ENCODE results near the gene IDE.

- TF ChIP-seq POLR2A (IDR thresholded peaks at IDR 0.05) (no peak), POLR2AphosphoS5 (IDR thresholded peaks at IDR 0.05) (no peak)
Measured at GRCh38 chr10:92407305-92408016, 166.4 kb downstream of the IDE start.

Data from suprapubic skin (tissue), 4 donors.